ENCODE measurements around the gene TCF4. TPM values are rescaled to one million over a fixed set of nuclear protein-coding genes. Genes with fewer than 3 reads are reported as not detected.

Gene TCF4
- total RNA-seq, 1 donor from 2014 or later = 69.9 TPM

- peak; percentile 88 for DNase-seq (ENCODE audit: low spot score)
- intact Hi-C loops (cut with DNase I) = no loop called here
Measured at GRCh38 chr18:55405893-55406406, 182.0 kb downstream of the TCF4 start.

GRCh38 chr18:55405475-55405874, 182.5 kb downstream of the TCF4 start:
- intact Hi-C loops (cut with DNase I) = no loop called here

DNA sequence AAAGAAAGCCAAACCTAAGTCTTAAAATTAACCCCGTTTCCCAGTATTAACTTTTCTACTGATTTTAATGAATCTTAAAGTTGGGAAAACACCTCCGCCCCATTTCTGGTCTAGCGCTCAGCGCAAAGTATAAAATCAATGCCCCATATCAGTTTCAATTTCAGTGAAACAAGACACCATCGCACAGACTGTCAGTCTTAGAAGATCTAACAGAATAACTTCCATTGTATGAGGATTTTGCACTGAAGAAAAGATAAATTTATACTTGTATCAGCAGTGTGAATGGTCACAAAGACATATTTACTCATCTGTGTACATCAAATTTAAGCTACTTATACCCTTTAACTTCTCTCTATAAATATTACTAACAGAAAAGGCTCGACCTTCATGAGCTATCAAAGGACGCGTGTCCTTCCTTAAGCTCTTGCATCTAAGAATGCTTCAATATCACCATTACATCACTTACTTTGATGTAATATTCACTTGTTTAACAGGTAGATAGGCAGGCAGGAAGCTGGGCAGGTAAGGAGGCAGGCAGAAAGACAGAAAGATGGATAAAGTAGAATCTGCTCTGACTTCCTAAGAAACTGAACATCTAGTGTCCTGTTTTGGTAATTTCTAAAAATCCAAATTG, 183.0 kb downstream of the TCF4 start:
- DNase-seq (ENCODE audit: low spot score) = no peak
- intact Hi-C loops (cut with DNase I) = loop anchor here (5.0 kb wide), 3 partner anchors 83 to 182 kb away; partner anchors contain the start of gene TCF4

More at GRCh38 chr18:55405475-55405874, 182.5 kb downstream of the TCF4 start:
- no peak for DNase-seq (ENCODE audit: low spot score)

- intact Hi-C loops (cut with DNase I) = loop anchor here (5.0 kb wide), 3 partner anchors 82 to 183 kb away; partner anchors contain the start of gene TCF4
- DNase-seq (ENCODE audit: low spot score) = no peak
Measured at GRCh38 chr18:55404136-55404830, 183.7 kb downstream of the TCF4 start.

DNA sequence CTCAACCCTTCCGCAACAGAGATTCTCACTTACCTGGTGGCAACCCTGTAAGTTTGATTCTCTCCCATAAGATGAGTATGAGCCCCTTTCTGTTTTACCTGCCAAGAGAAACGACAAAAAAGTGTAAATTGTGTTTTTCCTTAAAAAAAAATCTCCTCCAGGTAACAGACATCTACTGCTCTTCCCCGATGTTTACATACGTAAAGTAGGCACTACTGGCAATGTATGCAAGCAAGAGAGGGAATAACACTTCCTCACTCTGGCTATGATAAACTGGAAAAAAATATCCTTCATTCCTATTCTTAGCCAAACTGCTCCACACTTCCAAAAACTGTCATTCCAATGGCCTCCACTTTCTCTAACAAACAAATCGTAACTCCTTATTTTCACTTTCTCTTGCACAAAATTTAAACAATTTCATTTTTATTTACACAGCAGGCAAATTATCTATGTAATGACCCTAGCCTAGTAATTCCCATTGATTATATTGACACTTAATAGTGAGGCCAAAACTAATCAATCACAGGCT, 184.5 kb downstream of the TCF4 start:
- intact Hi-C loops (cut with DNase I) = loop anchor here (5.0 kb wide), 3 partner anchors 81 to 184 kb away; partner anchors contain the start of gene TCF4
- no peak for DNase-seq (ENCODE audit: low spot score)

- intact Hi-C loops (cut with DNase I) = loop anchor here (5.0 kb wide), 3 partner anchors 81 to 184 kb away; partner anchors contain the start of gene TCF4
- DNase-seq (ENCODE audit: low spot score) = no peak
Measured at GRCh38 chr18:55402731-55403405, 185.1 kb downstream of the TCF4 start.

GRCh38 chr18:55401638-55402191, 186.3 kb downstream of the TCF4 start:
- intact Hi-C loops (cut with DNase I) = loop anchor here (5.0 kb wide), 3 partner anchors 79 to 186 kb away; partner anchors contain the start of gene TCF4
- no peak for DNase-seq (ENCODE audit: low spot score)

DNA sequence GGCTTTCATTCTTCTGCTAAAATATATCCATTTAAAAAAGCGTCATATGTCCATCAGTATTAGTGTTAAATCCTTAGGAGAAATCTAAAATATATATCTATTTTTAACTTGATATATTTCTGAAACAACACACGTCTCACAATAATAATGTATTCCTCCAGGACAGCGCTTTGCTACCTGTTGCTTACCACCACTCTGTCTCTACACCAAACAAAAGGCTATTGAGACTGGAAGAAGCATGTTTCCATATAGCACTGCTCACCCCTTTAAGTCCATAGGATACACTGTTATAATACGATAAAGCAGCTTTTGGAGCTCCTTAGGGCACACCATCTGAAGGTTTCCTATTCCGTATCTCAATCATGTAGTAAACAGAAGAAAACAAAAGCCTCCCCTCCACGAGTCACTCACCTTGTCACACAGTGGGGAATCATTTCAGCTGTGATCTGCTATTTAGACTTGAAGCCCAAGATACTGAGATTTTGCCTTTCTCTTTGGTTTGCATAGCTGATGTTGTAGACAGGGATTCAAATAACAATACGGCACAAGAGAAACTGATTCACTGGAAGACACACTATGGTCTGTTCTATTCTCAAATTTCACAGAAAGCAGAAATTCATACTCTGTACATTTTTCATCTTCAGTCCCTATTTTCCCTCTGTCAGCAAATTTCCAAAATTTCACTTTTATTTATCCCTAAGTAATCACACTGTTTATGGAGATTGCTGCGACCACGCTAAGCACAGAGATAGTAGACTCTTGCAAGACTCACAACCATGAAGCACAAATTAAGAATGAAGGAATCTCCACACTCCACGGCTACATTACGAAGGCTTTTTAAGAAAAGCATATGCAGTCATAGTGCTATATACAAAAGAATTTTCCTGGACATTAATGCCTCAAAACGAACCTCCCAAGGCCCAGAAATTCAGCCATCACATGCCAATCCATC, 187.1 kb downstream of the TCF4 start:
- DNase-seq (ENCODE audit: low spot score) = no peak
- intact Hi-C loops (cut with DNase I) = loop anchor here (5.0 kb wide), 3 partner anchors 79 to 186 kb away; partner anchors contain the start of gene TCF4

GRCh38 chr18:55400081-55400480, 187.9 kb downstream of the TCF4 start:
- intact Hi-C loops (cut with DNase I) = loop anchor here (5.0 kb wide), 3 partner anchors 78 to 187 kb away; partner anchors contain the start of gene TCF4
- DNase-seq (ENCODE audit: low spot score) = no peak

DNA sequence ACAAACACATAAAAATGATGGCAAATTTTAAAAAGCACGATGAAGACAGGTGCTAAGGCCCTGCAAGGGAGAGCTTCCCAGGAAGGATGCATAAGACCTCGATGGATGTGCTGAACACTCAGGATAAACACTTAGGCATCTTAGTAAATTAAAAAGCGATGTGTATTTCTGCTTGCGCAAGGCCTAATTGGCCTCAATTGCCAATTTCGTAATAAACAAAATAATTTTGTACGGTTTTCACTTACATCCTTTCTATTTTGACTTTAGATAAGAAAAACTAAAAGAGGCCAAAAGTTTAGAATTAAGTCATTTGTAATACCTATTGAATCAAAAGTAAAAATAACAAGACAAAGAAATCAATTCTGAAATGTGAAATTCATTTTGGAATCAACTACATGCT, 189.1 kb downstream of the TCF4 start:
- intact Hi-C loops (cut with DNase I) = no loop called here

GRCh38 chr18:55396979-55397378, 191.0 kb downstream of the TCF4 start:
- DNase-seq (ENCODE audit: low spot score) = no peak
- intact Hi-C loops (cut with DNase I) = no loop called here

More for the DNA sequence above, 189.1 kb downstream of the TCF4 start:
- DNase-seq (ENCODE audit: low spot score) = no peak

GRCh38 chr18:55396267-55396905, 191.6 kb downstream of the TCF4 start:
- intact Hi-C loops (cut with DNase I) = no loop called here
- no peak for DNase-seq (ENCODE audit: low spot score)

- DNase-seq (ENCODE audit: low spot score) = no peak
- intact Hi-C loops (cut with DNase I) = no loop called here
Measured at GRCh38 chr18:55395799-55396198, 192.2 kb downstream of the TCF4 start.

DNA sequence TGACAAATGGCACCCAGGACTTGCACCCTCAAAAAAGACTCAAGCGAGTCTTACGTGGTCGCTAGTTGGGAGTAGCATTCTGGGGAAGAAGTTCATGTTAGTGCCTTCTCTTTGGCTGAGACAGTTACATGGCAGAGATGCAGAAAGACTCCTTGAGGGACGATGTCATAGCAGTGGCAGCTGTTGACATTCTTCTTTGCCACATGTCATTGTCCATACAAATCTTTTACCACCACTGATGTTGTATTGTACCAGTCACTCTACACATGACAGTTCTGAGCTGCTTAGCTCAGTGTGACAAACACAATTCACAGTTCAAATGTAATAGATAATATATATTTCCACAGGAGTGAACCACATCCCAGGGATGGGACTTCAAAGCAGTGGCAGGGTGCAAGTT, 197.1 kb downstream of the TCF4 start:
- intact Hi-C loops (cut with DNase I) = no loop called here

DNA sequence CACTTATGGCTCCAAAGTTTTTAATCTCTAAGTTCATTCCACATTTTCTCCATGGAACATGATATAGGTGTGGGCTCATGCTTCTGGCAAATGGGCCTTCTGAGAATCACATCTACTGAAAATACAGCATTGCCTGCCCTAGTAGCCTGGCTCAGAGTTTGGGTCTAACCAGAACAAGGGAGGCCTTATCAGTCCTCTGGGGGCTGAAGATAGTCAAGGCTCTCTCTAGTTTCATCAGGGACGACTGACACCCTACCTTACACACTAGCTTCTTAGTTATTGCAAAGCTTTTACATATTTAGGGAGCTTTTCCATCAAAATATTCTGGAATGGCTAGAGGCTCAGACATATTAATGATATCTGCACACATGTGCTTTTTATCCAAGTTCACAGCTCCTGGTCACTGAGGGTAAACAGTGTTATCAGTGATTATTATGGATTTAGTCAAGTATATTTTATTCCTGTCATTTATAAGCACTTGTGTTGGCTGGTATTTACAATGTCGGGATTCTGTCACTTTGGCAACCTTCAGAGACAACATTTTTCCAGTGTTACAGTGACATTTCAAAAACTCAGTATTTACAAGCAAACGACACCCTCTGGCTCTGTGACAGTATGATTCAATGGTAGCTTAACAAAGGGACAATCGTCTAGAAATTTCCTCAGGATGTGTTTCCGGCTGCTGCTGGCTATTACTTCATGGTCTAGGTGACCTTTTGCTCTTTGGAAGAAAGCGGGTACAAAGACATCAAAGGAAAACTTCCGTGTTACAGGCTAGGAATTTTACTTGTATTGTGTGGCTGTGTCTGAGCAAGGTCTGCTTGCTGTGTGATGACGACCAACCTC, 200.6 kb downstream of the TCF4 start:
- intact Hi-C loops (cut with DNase I) = no loop called here
- no peak for DNase-seq (ENCODE audit: low spot score)

More for the DNA sequence above, 197.1 kb downstream of the TCF4 start:
- DNase-seq (ENCODE audit: low spot score) = no peak

DNA sequence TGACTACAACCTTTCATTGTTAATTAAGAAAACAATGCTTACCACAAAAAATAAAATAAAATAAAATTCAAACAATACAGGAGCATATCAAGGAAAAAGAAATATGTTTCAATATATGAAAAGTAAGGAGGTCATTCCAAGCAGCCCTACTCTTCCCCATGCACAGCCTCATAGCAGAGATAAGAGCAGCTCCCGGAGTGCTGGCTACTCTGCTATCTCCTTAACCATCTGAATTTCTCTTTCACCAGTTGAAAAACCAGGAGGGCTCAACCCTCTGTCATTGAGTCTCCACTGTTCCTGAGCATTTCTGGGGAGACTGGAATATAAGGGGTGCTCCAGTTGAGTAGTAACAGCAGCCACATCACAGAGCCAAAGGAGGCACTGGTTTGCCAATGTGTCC, 201.4 kb downstream of the TCF4 start:
- no peak for DNase-seq (ENCODE audit: low spot score)
- intact Hi-C loops (cut with DNase I) = no loop called here

GRCh38 chr18:55385770-55386169, 202.2 kb downstream of the TCF4 start:
- intact Hi-C loops (cut with DNase I) = no loop called here
- no peak for DNase-seq (ENCODE audit: low spot score)

Measured in cardiac septum (tissue), 1 donor.